GM12872 (cell line): ENCODE measurements around the gene DIO1.
A peak's percentile ranks its signal among the peaks of the same experiment; 100 is the strongest.

Source experiments
- CTCF ChIP-seq: IDR thresholded peaks from 3 replicates; pipeline ENCODE4 v1.5.1; 2011; ENCODE audit warnings: low read depth, mild to moderate bottlenecking, low read length, moderate library complexity; ENCODE audit not compliant: insufficient read depth

Gene DIO1

GRCh38 chr1:53869454-53870117, 24.4 kb upstream of the DIO1 start:
- no peak for TF ChIP-seq CTCF

GRCh38 chr1:53871221-53871620, 22.8 kb upstream of the DIO1 start:
- TF ChIP-seq CTCF, result no peak

DNA sequence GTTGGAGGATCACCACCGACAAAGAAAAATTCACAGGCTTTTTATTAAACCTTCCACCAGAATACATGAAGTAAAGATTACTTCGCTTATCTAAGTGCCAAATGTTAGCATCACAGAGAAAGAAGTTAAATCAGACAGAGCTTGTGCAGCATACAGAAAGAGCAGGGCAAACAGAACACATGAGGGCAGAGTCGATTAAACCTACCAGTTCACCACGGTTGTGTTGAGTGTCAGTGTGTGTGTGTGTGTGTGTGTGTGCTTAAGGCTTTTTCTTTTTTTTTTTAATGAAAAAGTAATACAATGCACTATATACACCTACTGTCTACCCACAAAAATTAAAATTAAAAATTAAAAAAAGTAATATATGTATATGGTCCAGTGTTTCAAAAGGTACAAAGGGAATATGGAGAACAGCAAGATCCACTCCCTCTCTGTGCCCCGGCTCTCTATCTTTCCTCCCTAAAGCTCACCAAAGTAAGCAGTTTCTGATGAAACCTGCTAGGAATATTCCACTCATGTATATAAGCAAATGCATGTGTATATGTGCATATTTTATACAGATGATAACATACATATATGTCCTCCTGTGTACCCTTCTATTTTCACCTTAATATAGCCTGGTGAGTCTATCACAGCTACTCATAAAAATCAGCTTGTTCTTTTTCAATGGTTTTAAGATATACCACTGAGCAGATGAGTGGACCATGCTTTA, 22.1 kb upstream of the DIO1 start:
- TF ChIP-seq CTCF, result no peak

DNA sequence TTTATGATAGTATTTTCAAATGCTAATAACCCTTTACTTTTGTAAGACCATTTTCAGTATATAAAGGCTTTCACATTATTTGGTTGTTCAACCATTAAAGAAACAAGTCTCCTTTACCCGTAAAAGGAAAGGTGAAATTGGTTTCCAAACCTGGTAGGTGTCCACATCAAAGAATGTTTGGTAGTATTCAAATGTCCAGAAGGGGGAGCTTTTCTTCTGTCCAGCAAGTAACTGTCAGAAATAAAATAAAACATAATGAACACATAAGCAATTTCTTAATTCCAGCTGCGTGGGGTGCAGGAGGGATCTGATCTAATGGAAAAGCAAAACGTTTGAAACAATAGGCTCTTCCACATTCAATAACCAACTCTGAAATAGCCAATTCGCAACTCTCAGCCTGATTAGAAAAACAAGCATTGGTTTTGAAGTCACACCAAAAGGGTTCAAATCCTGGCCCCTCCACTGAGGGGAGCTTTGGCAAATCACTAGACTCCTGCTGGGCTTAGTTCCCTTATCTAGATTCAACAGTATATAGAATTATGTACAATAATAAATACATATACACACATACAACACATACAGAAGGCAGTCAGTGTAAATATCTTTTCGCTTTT, 15.4 kb upstream of the DIO1 start:
- peak; percentile 61 for TF ChIP-seq CTCF

- TF ChIP-seq CTCF, result no peak
These were observed 5.3 kb upstream of the DIO1 start for GRCh38 chr1:53888681-53889080.

- no peak for TF ChIP-seq CTCF
These were observed 4.4 kb upstream of the DIO1 start, which contains the start of gene YIPF1 for GRCh38 chr1:53889304-53890298. YIPF1 (minus strand) TSS chr1:53889797; CDS start chr1:53888937, 860 bp downstream.
